GM12875 (cell line): ENCODE data around the gene HOXB2.

Source experiments
- H3K4me3 ChIP-seq: one replicate; pipeline ENCODE4 v1.5.1; 2011; ENCODE audit warnings: low read depth, low read length, control low read depth
- CTCF ChIP-seq: IDR thresholded peaks from 2 replicates; pipeline ENCODE4 v1.5.1; 2011; ENCODE audit warnings: low read depth, mild to moderate bottlenecking, control low read depth, inconsistent platforms, low read length, moderate library complexity, borderline replicate concordance; ENCODE audit not compliant: insufficient read depth

The HOXB2 gene

DNA sequence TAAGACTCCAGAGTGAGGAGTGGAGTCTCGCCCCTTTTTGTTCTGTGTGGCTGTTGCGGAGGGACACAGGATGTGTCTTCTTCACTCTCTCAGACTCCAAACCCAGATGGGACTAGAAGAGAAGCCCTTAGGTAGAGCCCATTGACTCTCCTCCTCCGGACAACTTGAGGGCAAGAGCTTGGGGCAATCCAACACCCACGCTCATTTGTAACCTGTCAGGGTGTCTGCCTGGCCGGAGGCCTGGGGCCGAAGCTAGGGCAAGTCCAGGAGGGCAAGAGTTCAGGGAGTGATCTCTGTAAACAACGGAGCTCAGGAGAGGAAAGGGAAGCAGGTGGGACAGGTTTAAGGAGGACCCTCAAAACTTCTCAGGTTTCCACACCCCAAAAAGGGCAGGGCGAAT, 12.6 kb downstream of the HOXB2 start:
- no peak for TF ChIP-seq CTCF
- H3K4me3 ChIP-seq = no peak overlapping the region

DNA sequence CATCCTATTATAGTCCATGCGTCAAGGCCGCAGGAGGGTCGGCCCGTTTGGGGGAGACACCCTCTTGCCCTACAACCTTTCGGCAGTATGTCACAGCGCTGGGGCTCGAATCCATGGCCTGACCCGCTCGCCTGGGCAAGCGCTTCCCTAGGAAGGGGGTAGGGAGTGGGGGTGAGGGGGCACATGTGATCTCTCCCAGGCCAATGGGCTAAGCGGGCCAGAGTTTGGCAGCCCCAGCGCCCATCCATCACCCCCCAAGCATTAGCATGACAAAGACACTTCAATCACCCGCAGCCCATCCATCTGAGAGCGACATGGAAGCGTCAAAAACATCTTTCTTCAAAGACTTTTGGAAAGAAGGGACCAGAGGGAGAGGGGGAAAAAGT, 14.0 kb downstream of the HOXB2 start, which contains the start of gene HOXB1:
Gene HOXB1, minus strand, starts transcription at position 125 of the 386 bp plus-strand sequence. Its CDS starts 107 bp downstream, at position 18.
- TF ChIP-seq CTCF = no peak
- H3K4me3 ChIP-seq = no peak within 1 kb of the TSS

DNA sequence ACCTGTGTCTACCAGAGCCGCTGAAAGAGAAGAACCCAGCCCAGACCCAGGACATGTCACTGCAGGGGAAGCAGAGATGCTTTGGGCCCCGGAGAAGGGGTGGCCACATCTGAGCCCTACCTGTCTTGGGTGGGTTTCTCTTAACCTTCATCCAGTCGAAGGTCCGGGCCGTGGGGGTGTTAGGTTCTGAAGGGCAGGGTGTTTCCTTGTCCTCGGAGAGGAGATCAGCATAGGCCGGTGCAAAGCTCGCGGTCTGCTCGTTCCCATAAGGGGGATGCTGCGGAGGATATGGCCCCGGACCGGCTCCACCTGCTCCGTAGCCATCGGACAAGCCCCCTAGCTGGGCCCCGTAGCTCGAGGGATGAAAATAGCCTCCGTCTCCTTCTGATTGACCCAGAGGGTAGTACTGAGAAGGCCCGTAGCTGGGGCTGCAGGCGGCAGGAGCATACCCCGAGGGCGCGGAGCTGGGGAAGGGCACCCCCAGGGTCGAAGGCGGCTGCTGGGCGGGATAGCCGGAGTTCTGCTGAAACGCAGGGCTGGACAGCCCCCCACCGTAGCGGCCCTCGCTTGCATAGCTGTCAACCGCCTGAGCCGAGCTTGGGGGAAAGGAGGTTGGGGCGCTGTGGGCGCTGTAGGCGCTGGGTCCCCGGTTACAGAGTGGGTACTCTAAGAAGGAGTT, 14.6 kb downstream of the HOXB2 start:
- TF ChIP-seq CTCF = no peak
- no peak overlapping the region for H3K4me3 ChIP-seq

DNA sequence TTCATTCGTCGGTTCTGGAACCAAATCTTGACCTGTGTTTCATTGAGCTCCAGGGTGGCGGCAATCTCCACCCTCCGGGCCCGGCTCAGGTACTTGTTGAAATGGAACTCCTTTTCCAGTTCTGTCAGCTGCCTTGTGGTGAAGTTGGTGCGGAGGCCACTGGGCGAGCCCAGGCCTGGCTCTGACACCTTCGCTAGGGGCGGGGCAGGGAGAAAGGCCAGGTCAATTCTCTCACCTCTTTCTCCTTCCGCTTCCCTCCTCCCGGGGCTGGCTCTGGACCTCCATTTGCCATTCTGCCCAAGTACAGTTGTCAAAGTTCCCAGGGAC, 15.3 kb downstream of the HOXB2 start:
- TF ChIP-seq CTCF = no peak
- no peak overlapping the region for H3K4me3 ChIP-seq

GRCh38 chr17:48528936-48529682, 15.8 kb downstream of the HOXB2 start:
- no peak for TF ChIP-seq CTCF
- H3K4me3 ChIP-seq = no peak overlapping the region

- no peak overlapping the region for H3K4me3 ChIP-seq
- no peak for TF ChIP-seq CTCF
Observed at GRCh38 chr17:48528153-48528935, 16.6 kb downstream of the HOXB2 start.
